ENCODE data around the gene IREB2. TPM values are rescaled to one million over a fixed set of nuclear protein-coding genes. Genes with fewer than 3 reads are reported as not detected.
A peak's percentile ranks its signal among the peaks of the same experiment; 100 is the strongest.

The IREB2 gene
- total RNA-seq (2014; rRNA removed; shearing (Covaris generic)) (12.9 and 18.0 TPM in 2 replicates), polyA plus RNA-seq (2016; fragmentation: Nextera tagmentation; extraction: Ambion mirVana) (11.8 and 13.1 TPM in 2 replicates)

GRCh38 chr15:78437762-78438618, at the start of gene IREB2:
Gene IREB2, plus strand, starts transcription at chr15:78438216. Its CDS starts 122 bp downstream, at chr15:78438338.
- peak within 1 kb of the TSS; percentile 94 for H3K4me2 ChIP-seq (ENCODE audit: unreplicated experiment)
- H4K20me1 ChIP-seq (ENCODE audit: insufficient read depth), result no peaks in the 10 kb centered on the region
- peak within 1 kb of the TSS; percentile 87 for H3K4me3 ChIP-seq
- in situ Hi-C loops (cut with MboI), result no loop called here
- peaks cover 49% of the 10 kb centered on the region for H3K79me2 ChIP-seq (ENCODE audit: insufficient read depth)
- H2AFZ ChIP-seq, result peak within 1 kb of the TSS; percentile 97
- DNase-seq, result peak; percentile 100
- peaks cover 24% of the 10 kb centered on the region; the same call in 1 of the 2 replicates for H3K36me3 ChIP-seq (ENCODE audit: low read depth)
- H3K9me2 ChIP-seq (ENCODE audit: insufficient read depth), result no peaks in the 10 kb centered on the region
- peaks cover 35% of the 10 kb centered on the region for H3K4me1 ChIP-seq (ENCODE audit: insufficient read depth)
- no peak for TF ChIP-seq EZH2 (IDR thresholded peaks at IDR 0.05; ENCODE audit: insufficient read depth, poor library complexity, severe bottlenecking)
- peak within 1 kb of the TSS; percentile 98 for H3K9ac ChIP-seq
- peaks cover 11% of the 10 kb centered on the region; the same call in 1 of the 2 replicates for H3F3A ChIP-seq (ENCODE audit: insufficient read depth)
- no peaks in the 10 kb centered on the region for H3K27me3 ChIP-seq (replicated peaks; ENCODE audit: insufficient read depth)
- 1% methylated on average over 51 to 70 of the region's 78 CpGs for WGBS, 2 experiments (ENCODE audit: low coverage in 1 of 2, low lambda C conversion rate in 2 of 2, missing lambda C conversion rate in 2 of 2)
- no peaks in the 10 kb centered on the region for H3K9me3 ChIP-seq (ENCODE audit: low read depth)
- peak within 1 kb of the TSS; percentile 84 for H3K27ac ChIP-seq

DNA sequence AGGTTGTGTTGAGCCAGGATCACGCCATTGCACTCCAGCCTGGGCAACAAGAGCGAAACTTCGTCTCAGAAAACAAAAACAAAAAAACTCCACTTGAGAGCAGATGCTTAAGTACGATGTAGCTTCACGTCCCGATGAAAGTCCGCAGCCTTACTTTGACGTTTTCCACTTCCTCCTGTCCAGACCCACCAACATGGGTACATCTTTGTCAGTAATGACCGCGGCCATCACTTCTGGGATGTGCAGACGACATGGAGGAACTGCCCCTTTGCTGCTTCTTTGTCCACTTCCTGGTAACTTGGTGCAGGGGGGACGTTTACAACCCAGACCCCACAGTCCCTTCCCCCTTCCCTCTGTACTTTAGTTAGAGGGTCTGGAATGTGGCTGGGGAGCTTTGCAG, 49.2 kb upstream of the IREB2 start:
- Histone ChIP-seq H2AFZ (peak overlapping the region; percentile 41; the same call in 1 of the 2 replicates), H3K4me1 (ENCODE audit: insufficient read depth) (peaks cover 11% of the 10 kb centered on the region), H3F3A (ENCODE audit: insufficient read depth) (peaks cover 10% of the 10 kb centered on the region), H3K27me3 (replicated peaks; ENCODE audit: insufficient read depth) (peaks cover 17% of the 10 kb centered on the region), H3K9ac (no peak overlapping the region), H3K9me3 (ENCODE audit: low read depth) (no peaks in the 10 kb centered on the region), H3K27ac (no peak overlapping the region), H3K79me2 (ENCODE audit: insufficient read depth) (no peaks in the 10 kb centered on the region), H4K20me1 (ENCODE audit: insufficient read depth) (no peaks in the 10 kb centered on the region), H3K9me2 (ENCODE audit: insufficient read depth) (no peaks in the 10 kb centered on the region), H3K36me3 (ENCODE audit: low read depth) (no peaks in the 10 kb centered on the region), H3K4me2 (ENCODE audit: unreplicated experiment) (no peak overlapping the region), H3K4me3 (no peak overlapping the region)
- DNase-seq, result no peak
- TF ChIP-seq EZH2phosphoT487 (IDR thresholded peaks at IDR 0.05; ENCODE audit: insufficient read depth, low read depth) (no peak), EZH2 (IDR thresholded peaks at IDR 0.05; ENCODE audit: insufficient read depth, poor library complexity, severe bottlenecking) (no peak)
- in situ Hi-C loops (cut with MboI), result no loop called here
- 46 to 52% methylated on average over 12 of the region's 12 CpGs for WGBS, 2 experiments (ENCODE audit: low coverage in 1 of 2, low lambda C conversion rate in 2 of 2, missing lambda C conversion rate in 2 of 2)

DNA sequence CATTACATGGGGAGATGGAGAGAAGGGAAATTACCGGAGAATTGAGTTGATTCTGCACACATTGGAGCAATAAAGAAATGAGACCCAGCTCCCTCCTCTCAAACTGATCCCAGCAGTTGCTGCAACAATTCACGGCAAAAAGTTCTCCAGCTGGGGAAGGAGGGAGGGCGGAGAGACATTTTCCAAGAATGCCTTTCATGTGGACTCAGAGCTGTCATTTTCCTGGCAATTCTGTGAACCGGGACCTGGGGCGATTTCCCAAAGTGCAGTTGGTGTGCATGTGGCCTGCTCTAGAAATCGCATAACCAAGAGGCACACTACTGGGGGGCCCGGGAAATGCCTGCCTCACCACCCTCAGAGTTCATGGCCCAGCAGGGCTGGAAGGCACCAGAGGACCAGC, 48.7 kb upstream of the IREB2 start:
- H4K20me1 ChIP-seq (ENCODE audit: insufficient read depth), result no peaks in the 10 kb centered on the region
- no peaks in the 10 kb centered on the region for H3K9me3 ChIP-seq (ENCODE audit: low read depth)
- DNase-seq, result peak; percentile 41
- H3K4me3 ChIP-seq, result no peak overlapping the region
- H3F3A ChIP-seq (ENCODE audit: insufficient read depth), result peaks cover 10% of the 10 kb centered on the region
- no peaks in the 10 kb centered on the region for H3K79me2 ChIP-seq (ENCODE audit: insufficient read depth)
- in situ Hi-C loops (cut with MboI), result no loop called here
- H3K27ac ChIP-seq, result no peak overlapping the region
- H3K9me2 ChIP-seq (ENCODE audit: insufficient read depth), result no peaks in the 10 kb centered on the region
- H3K27me3 ChIP-seq (replicated peaks; ENCODE audit: insufficient read depth), result peaks cover 12% of the 10 kb centered on the region
- H3K9ac ChIP-seq, result no peak overlapping the region
- 7 to 9% methylated on average over 7 of the region's 7 CpGs for WGBS, 2 experiments (ENCODE audit: low coverage in 1 of 2, low lambda C conversion rate in 2 of 2, missing lambda C conversion rate in 2 of 2)
- peaks cover 11% of the 10 kb centered on the region for H3K4me1 ChIP-seq (ENCODE audit: insufficient read depth)
- TF ChIP-seq EZH2 (IDR thresholded peaks at IDR 0.05; ENCODE audit: insufficient read depth, poor library complexity, severe bottlenecking) (no peak), EZH2phosphoT487 (IDR thresholded peaks at IDR 0.05; ENCODE audit: insufficient read depth, low read depth) (no peak)
- peak overlapping the region; percentile 41; the same call in 1 of the 2 replicates for H2AFZ ChIP-seq
- H3K4me2 ChIP-seq (ENCODE audit: unreplicated experiment), result no peak overlapping the region
- H3K36me3 ChIP-seq (ENCODE audit: low read depth), result no peaks in the 10 kb centered on the region

- Histone ChIP-seq H3K4me1 (ENCODE audit: insufficient read depth) (peaks cover 11% of the 10 kb centered on the region), H3K9ac (no peak overlapping the region), H3K79me2 (ENCODE audit: insufficient read depth) (no peaks in the 10 kb centered on the region), H3K4me3 (no peak overlapping the region), H3K9me3 (ENCODE audit: low read depth) (no peaks in the 10 kb centered on the region), H3K36me3 (ENCODE audit: low read depth) (no peaks in the 10 kb centered on the region), H3K27me3 (replicated peaks; ENCODE audit: insufficient read depth) (peaks cover 10% of the 10 kb centered on the region), H4K20me1 (ENCODE audit: insufficient read depth) (no peaks in the 10 kb centered on the region), H3K4me2 (ENCODE audit: unreplicated experiment) (no peak overlapping the region), H3K27ac (no peak overlapping the region), H3F3A (ENCODE audit: insufficient read depth) (peaks cover 10% of the 10 kb centered on the region), H2AFZ (peak overlapping the region; percentile 41; the same call in 1 of the 2 replicates), H3K9me2 (ENCODE audit: insufficient read depth) (no peaks in the 10 kb centered on the region)
- WGBS, 2 experiments (ENCODE audit: low coverage in 1 of 2, low lambda C conversion rate in 2 of 2, missing lambda C conversion rate in 2 of 2), result 27 to 44% methylated on average over 2 of the region's 2 CpGs
- DNase-seq, result peak; percentile 39
- TF ChIP-seq EZH2phosphoT487 (IDR thresholded peaks at IDR 0.05; ENCODE audit: insufficient read depth, low read depth), result no peak
- no peak for TF ChIP-seq EZH2 (IDR thresholded peaks at IDR 0.05; ENCODE audit: insufficient read depth, poor library complexity, severe bottlenecking)
- in situ Hi-C loops (cut with MboI), result no loop called here
Observed at GRCh38 chr15:78389738-78390137, 48.3 kb upstream of the IREB2 start.
